Measurements from ENCODE around the gene BLACAT1.

GRCh38 chr1:205456383-205456867 lies 580 bp upstream of the BLACAT1 start:
- TF ChIP-seq CTCF (IDR thresholded peaks at IDR 0.05) (no peak), POLR2AphosphoS5 (IDR thresholded peaks at IDR 0.05; ENCODE audit: low read depth, low read length) (no peak), SIN3A (IDR thresholded peaks at IDR 0.05; ENCODE audit: borderline replicate concordance, insufficient read depth, low read depth, low read length) (no peak)

Data from Panc1 (cell line).